BLaER1 (cell line): ENCODE measurements around the gene SYNE4.
A peak's percentile ranks its signal among the peaks of the same experiment; 100 is the strongest.
"Not testable (repeated sequence)": the region's sequence is repeated elsewhere in the genome, so short reads cannot be mapped to it uniquely, and the experiment has no call there.

Source experiments
- H3K27ac ChIP-seq: shearing (Covaris generic); formaldehyde crosslinking; 2 replicates; pipeline ENCODE4 v1.8.1; 2022
- H3K27me3 ChIP-seq: shearing (Covaris generic); formaldehyde crosslinking; 2 replicates; pipeline ENCODE4 v1.8.1; 2022
- H3K36me3 ChIP-seq: shearing (Covaris generic); formaldehyde crosslinking; 2 replicates; pipeline ENCODE4 v1.8.1; 2022
- H3K4me1 ChIP-seq: shearing (Covaris generic); formaldehyde crosslinking; 2 replicates; pipeline ENCODE4 v1.8.1; 2022
- H3K4me2 ChIP-seq: shearing (Covaris generic); formaldehyde crosslinking; 2 replicates; pipeline ENCODE4 v1.8.1; 2022
- H3K4me3 ChIP-seq: shearing (Covaris generic); formaldehyde crosslinking; 2 replicates; pipeline ENCODE4 v1.8.1; 2022
- H3K9ac ChIP-seq: shearing (Covaris generic); formaldehyde crosslinking; 2 replicates; pipeline ENCODE4 v1.8.1; 2022
- H3K9me3 ChIP-seq: shearing (Covaris generic); formaldehyde crosslinking; 2 replicates; pipeline ENCODE4 v1.8.1; 2022
- H4K20me1 ChIP-seq: shearing (Covaris generic); formaldehyde crosslinking; 2 replicates; pipeline ENCODE4 v1.8.1; 2022
- Cebpa-rat ChIP-seq: shearing (Covaris generic); IDR thresholded peaks from 2 replicates; pipeline ENCODE4 v1.8.1; 2022

Gene SYNE4

GRCh38 chr19:35991731-35992450, 16.7 kb downstream of the SYNE4 start:
- peaks cover 14% of the 10 kb centered on the region for H4K20me1 ChIP-seq

GRCh38 chr19:35990771-35991730, 17.6 kb downstream of the SYNE4 start:
- Histone ChIP-seq H3K27ac (no peak overlapping the region), H3K4me3 (no peak overlapping the region), H3K9me3 (peaks cover 14% of the 10 kb centered on the region; the same call in 1 of the 2 replicates), H3K9ac (no peak overlapping the region), H4K20me1 (peaks cover 5% of the 10 kb centered on the region), H3K36me3 (no peaks in the 10 kb centered on the region), H3K4me1 (peaks cover 17% of the 10 kb centered on the region), H3K27me3 (peaks cover 47% of the 10 kb centered on the region), H3K4me2 (no peak overlapping the region)
- no peak for TF ChIP-seq Cebpa-rat

More at GRCh38 chr19:35991731-35992450, 16.7 kb downstream of the SYNE4 start:
- no peak overlapping the region for H3K4me3 ChIP-seq
- H3K27ac ChIP-seq: no peak overlapping the region
- H3K9me3 ChIP-seq: peaks cover 10% of the 10 kb centered on the region; the same call in 1 of the 2 replicates
- peaks cover 39% of the 10 kb centered on the region for H3K27me3 ChIP-seq
- TF ChIP-seq Cebpa-rat: no peak
- H3K9ac ChIP-seq: no peak overlapping the region
- H3K36me3 ChIP-seq: no peaks in the 10 kb centered on the region
- peaks cover 26% of the 10 kb centered on the region for H3K4me1 ChIP-seq
- no peak overlapping the region for H3K4me2 ChIP-seq

- TF ChIP-seq Cebpa-rat: no peak
- peaks cover 17% of the 10 kb centered on the region; the same call in 1 of the 2 replicates for H3K9me3 ChIP-seq
- no peak overlapping the region for H3K9ac ChIP-seq
- peaks cover 10% of the 10 kb centered on the region for H3K4me1 ChIP-seq
- no peak overlapping the region for H3K4me2 ChIP-seq
- no peaks in the 10 kb centered on the region for H3K36me3 ChIP-seq
- H3K27me3 ChIP-seq: peaks cover 56% of the 10 kb centered on the region
- no peaks in the 10 kb centered on the region; the same call in 1 of the 2 replicates for H4K20me1 ChIP-seq
- no peak overlapping the region for H3K27ac ChIP-seq
- H3K4me3 ChIP-seq: no peak overlapping the region
Measured at GRCh38 chr19:35990156-35990555, 18.5 kb downstream of the SYNE4 start.

GRCh38 chr19:35988824-35989223, 19.8 kb downstream of the SYNE4 start:
- no peak overlapping the region for H3K9ac ChIP-seq
- no peak for TF ChIP-seq Cebpa-rat
- H3K27me3 ChIP-seq: peaks cover 56% of the 10 kb centered on the region
- H3K4me1 ChIP-seq: peaks cover 2% of the 10 kb centered on the region
- no peaks in the 10 kb centered on the region; the same call in 1 of the 2 replicates for H4K20me1 ChIP-seq
- H3K36me3 ChIP-seq: no peaks in the 10 kb centered on the region
- no peak overlapping the region for H3K4me3 ChIP-seq
- H3K9me3 ChIP-seq: peaks cover 17% of the 10 kb centered on the region; the same call in 1 of the 2 replicates
- no peak overlapping the region for H3K4me2 ChIP-seq
- no peak overlapping the region for H3K27ac ChIP-seq

- H3K27me3 ChIP-seq: peaks cover 50% of the 10 kb centered on the region
- no peaks in the 10 kb centered on the region for H3K4me1 ChIP-seq
- no peaks in the 10 kb centered on the region; the same call in 1 of the 2 replicates for H4K20me1 ChIP-seq
- TF ChIP-seq Cebpa-rat: no peak
- no peak overlapping the region for H3K9ac ChIP-seq
- H3K4me2 ChIP-seq: peak overlapping the region; percentile 55
- peak overlapping the region; percentile 59 for H3K4me3 ChIP-seq
- H3K27ac ChIP-seq: no peak overlapping the region
- no peaks in the 10 kb centered on the region for H3K36me3 ChIP-seq
- H3K9me3 ChIP-seq: peaks cover 17% of the 10 kb centered on the region; the same call in 1 of the 2 replicates
Measured at GRCh38 chr19:35987571-35987896, 21.1 kb downstream of the SYNE4 start.

- Histone ChIP-seq H3K27me3 (peaks cover 50% of the 10 kb centered on the region), H3K27ac (no peak overlapping the region)
Measured at GRCh38 chr19:35986664-35987570, 21.7 kb downstream of the SYNE4 start.

GRCh38 chr19:35986111-35986510, 22.5 kb downstream of the SYNE4 start:
- H3K4me1 ChIP-seq: no peaks in the 10 kb centered on the region
- no peak overlapping the region for H3K9ac ChIP-seq
- TF ChIP-seq Cebpa-rat: no peak
- H3K4me3 ChIP-seq: no peak overlapping the region
- peaks cover 50% of the 10 kb centered on the region for H3K27me3 ChIP-seq
- no peak overlapping the region for H3K4me2 ChIP-seq
- H3K27ac ChIP-seq: no peak overlapping the region
- no peaks in the 10 kb centered on the region; the same call in 1 of the 2 replicates for H4K20me1 ChIP-seq
- no peaks in the 10 kb centered on the region for H3K36me3 ChIP-seq
- peaks cover 17% of the 10 kb centered on the region; the same call in 1 of the 2 replicates for H3K9me3 ChIP-seq

More at GRCh38 chr19:35986664-35987570, 21.7 kb downstream of the SYNE4 start:
- Histone ChIP-seq H3K9ac (no peak overlapping the region), H3K4me1 (no peaks in the 10 kb centered on the region), H3K4me2 (peak overlapping the region; percentile 55), H4K20me1 (no peaks in the 10 kb centered on the region; the same call in 1 of the 2 replicates), H3K4me3 (peak overlapping the region; percentile 59), H3K36me3 (no peaks in the 10 kb centered on the region), H3K9me3 (peaks cover 17% of the 10 kb centered on the region; the same call in 1 of the 2 replicates)
- no peak for TF ChIP-seq Cebpa-rat

GRCh38 chr19:35983177-35983576, 25.4 kb downstream of the SYNE4 start:
- Histone ChIP-seq H3K4me1 (no peaks in the 10 kb centered on the region), H3K9ac (no peak overlapping the region), H3K27ac (no peak overlapping the region), H3K9me3 (peaks cover 7% of the 10 kb centered on the region; the same call in 1 of the 2 replicates), H3K36me3 (no peaks in the 10 kb centered on the region), H3K4me3 (no peak overlapping the region), H3K4me2 (no peak overlapping the region), H3K27me3 (peaks cover 39% of the 10 kb centered on the region), H4K20me1 (no peaks in the 10 kb centered on the region; the same call in 1 of the 2 replicates)
- no peak for TF ChIP-seq Cebpa-rat

GRCh38 chr19:35980997-35981396, 27.6 kb downstream of the SYNE4 start:
- not testable (repeated sequence) for H3K4me2 ChIP-seq, H4K20me1 ChIP-seq, H3K9ac ChIP-seq, H3K4me1 ChIP-seq, H3K36me3 ChIP-seq, H3K27ac ChIP-seq, H3K9me3 ChIP-seq, H3K4me3 ChIP-seq
- H3K27me3 ChIP-seq: peaks cover 17% of the 10 kb centered on the region
